ENCODE results near the gene ATRAID. TPM values are rescaled to one million over a fixed set of nuclear protein-coding genes. Genes with fewer than 3 reads are reported as not detected.

The ATRAID gene
- total and polyA plus RNA-seq, 3 experiments from 2014 or later, result 101 to 296 (median 106) TPM

DNA sequence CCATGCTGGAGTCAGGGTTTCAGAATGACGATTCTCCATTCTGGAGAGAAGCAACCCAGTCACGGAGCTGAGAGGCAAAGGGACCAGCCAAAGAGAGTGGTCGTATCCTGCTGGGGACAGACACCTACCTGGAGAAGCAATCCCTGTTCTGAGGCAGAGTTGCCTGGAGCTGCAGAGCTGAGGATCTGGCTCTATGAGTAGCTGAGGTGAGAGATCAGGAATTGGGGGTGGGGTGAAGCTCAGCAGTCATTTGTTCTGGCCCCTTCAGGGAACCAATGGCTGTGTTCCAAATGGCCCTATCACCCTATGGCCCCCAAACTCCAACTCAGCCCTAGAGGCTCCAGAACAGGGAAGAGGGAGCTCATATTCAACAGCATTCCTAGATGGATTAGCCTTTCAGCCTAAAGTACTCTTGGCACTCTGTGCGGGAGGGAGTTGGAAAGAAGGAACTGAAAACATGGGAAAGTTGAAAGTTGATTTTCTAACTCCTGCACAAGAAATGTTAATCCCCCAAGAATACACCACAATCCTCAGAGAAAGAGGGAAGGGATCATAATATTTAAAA lies 3.3 kb upstream of the ATRAID start:
- CTCF ChIA-PET, result no interaction called here
- peak overlapping the region in 1 of 7 donors; percentile 92 for H3K4me3 Mint-ChIP-seq
- H3K27ac ChIP-seq (ENCODE audit: low read depth, low read length), result no peak overlapping the region

DNA sequence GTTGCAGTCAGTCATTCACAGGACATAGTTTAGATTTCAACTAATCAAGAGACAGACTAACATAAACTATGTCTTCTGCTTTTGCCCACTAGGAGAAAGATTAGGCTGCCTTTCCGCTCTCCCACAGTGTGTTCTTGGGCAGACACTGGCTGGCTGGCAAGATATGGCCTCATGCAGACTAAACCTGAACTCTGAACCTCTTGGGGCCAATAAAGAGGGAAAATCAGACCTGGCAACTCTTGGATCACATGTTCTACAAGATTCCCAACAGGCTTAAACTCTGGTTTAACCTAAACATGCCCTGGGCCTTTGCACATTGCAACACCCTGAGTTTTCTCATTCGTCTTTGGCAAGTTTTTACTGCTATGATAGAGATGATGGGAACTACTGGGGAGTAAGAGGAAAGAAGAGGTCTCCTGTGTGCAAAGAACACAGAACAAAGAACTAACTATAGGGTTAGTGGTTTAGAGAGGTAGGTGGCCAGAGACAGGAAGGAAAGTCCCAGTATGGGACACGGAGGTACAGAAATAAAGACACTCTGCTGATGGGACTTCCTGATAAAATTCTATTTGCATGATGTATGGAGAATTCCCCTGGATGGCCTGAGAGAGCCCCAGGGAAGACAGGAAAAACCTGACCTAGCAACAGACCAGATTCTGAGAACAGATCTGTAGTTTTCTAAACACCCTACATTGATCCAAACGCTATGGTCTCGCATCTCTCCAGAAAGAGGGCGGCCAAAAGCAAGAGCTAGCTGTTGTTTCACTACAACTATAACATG lies 2.0 kb upstream of the ATRAID start:
- no peak for DNase-seq
- H3K4me3 Mint-ChIP-seq, result peak overlapping the region; percentile 33 to 92 (median 56)
- H3K4me1 Mint-ChIP-seq, result peaks cover 29 to 35% (median 33%) of the 10 kb centered on the region in 3 donors
- Histone ChIP-seq H3K27me3 (ENCODE audit: insufficient read depth, low read length, poor library complexity, severe bottlenecking) (no peaks in the 10 kb centered on the region), H3K36me3 (ENCODE audit: insufficient read depth, low read length) (peaks cover 25% of the 10 kb centered on the region), H3K4me1 (ENCODE audit: insufficient read depth, low read length) (peaks cover 15% of the 10 kb centered on the region), H3K27ac (ENCODE audit: low read depth, low read length) (no peak overlapping the region), H3K9me3 (ENCODE audit: low read length) (no peaks in the 10 kb centered on the region), H3K4me3 (ENCODE audit: low read length) (no peak overlapping the region)
- H3K27ac Mint-ChIP-seq, result peak overlapping the region in 7 of 8 donors; percentile 16 to 90 (median 61)
- peaks cover 0 to 2% of the 10 kb centered on the region in 2 donors for H3K27me3 Mint-ChIP-seq
- no peaks in the 10 kb centered on the region for H3K9me3 Mint-ChIP-seq
- ChIA-PET CTCF (no interaction called here), POLR2A (interaction anchor here (0.6 kb wide), 1 partner anchor 178 kb away, joined by 6 read pairs; no protein-coding TSS in a partner anchor)
- peaks cover 5 to 68% (median 7%) of the 10 kb centered on the region in 3 donors for H3K36me3 Mint-ChIP-seq

More for the DNA sequence above, 3.3 kb upstream of the ATRAID start:
- Mint-ChIP-seq H3K27ac (peak overlapping the region in 2 of 8 donors; percentile 35 to 90), H3K4me1 (peaks cover 28 to 35% (median 29%) of the 10 kb centered on the region in 3 donors), H3K27me3 (peaks cover 0 to 2% of the 10 kb centered on the region in 2 donors), H3K9me3 (no peaks in the 10 kb centered on the region), H3K36me3 (peaks cover 5 to 77% (median 11%) of the 10 kb centered on the region in 3 donors)
- H3K36me3 ChIP-seq (ENCODE audit: insufficient read depth, low read length), result peaks cover 33% of the 10 kb centered on the region
- H3K4me3 ChIP-seq (ENCODE audit: low read length), result no peak overlapping the region
- no peaks in the 10 kb centered on the region for H3K27me3 ChIP-seq (ENCODE audit: insufficient read depth, low read length, poor library complexity, severe bottlenecking)
- POLR2A ChIA-PET, result interaction anchor here (0.7 kb wide), 1 partner anchor 127 kb away, joined by 3 read pairs; no protein-coding TSS in a partner anchor
- H3K4me1 ChIP-seq (ENCODE audit: insufficient read depth, low read length), result peaks cover 14% of the 10 kb centered on the region
- no peaks in the 10 kb centered on the region for H3K9me3 ChIP-seq (ENCODE audit: low read length)
- no peak for DNase-seq

DNA sequence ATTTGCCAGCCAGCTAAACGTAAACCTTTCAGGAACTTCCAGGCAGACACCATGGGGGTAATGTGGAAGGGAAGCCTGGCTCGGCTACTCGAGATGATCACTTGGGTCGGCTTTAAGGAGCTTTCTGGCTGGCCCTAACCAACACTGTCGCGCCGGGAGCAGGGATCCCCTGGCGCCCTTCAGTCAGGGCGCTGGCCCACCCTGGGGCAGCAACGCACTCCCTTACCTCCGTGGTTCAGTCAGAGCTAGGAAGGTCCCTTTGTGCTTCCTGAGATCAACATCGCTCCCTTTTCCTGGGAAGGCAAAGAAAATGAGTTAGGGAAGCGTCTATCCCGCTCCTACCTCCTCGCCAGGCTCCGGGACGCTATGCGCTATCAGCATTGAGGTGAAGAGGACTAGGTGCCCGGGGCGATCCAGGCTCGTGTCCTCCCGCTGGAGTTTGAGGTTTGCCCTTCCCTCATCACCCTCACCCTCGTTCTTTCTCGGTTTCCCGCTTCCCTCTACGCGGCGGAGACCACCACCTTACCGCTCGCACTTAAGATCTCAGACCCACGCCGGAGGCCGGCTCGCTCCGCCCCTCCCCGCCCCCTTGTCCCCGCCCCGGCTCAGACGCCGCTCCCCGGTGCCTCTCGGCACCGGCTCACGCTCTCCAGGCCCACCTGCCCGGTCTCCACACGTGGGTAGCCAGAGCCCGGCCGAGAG lies 449 bp upstream of the ATRAID start:
- DNase-seq, result no peak
- peak overlapping the region; percentile 91 to 100 (median 95) for H3K4me3 Mint-ChIP-seq
- Histone ChIP-seq H3K4me3 (ENCODE audit: low read length) (peak overlapping the region; percentile 80), H3K27me3 (ENCODE audit: insufficient read depth, low read length, poor library complexity, severe bottlenecking) (no peaks in the 10 kb centered on the region), H3K4me1 (ENCODE audit: insufficient read depth, low read length) (peaks cover 15% of the 10 kb centered on the region), H3K9me3 (ENCODE audit: low read length) (no peaks in the 10 kb centered on the region), H3K27ac (ENCODE audit: low read depth, low read length) (peak overlapping the region; percentile 99), H3K36me3 (ENCODE audit: insufficient read depth, low read length) (peaks cover 27% of the 10 kb centered on the region)
- H3K27me3 Mint-ChIP-seq, result peaks cover 0 to 2% of the 10 kb centered on the region in 2 donors
- POLR2A ChIA-PET, result interaction anchor here (0.6 to 2.0 kb wide), 6 partner anchors 53 to 160 kb away, joined by 3 to 10 read pairs (median 6); partner anchors contain the start of genes AGBL5, OST4 and PREB
- CTCF ChIA-PET, result no interaction called here
- H3K4me1 Mint-ChIP-seq, result peaks cover 31 to 39% (median 36%) of the 10 kb centered on the region in 3 donors
- peaks cover 3 to 64% (median 5%) of the 10 kb centered on the region in 3 donors for H3K36me3 Mint-ChIP-seq
- H3K9me3 Mint-ChIP-seq, result no peaks in the 10 kb centered on the region
- H3K27ac Mint-ChIP-seq, result peak overlapping the region; percentile 86 to 98 (median 93)

DNA sequence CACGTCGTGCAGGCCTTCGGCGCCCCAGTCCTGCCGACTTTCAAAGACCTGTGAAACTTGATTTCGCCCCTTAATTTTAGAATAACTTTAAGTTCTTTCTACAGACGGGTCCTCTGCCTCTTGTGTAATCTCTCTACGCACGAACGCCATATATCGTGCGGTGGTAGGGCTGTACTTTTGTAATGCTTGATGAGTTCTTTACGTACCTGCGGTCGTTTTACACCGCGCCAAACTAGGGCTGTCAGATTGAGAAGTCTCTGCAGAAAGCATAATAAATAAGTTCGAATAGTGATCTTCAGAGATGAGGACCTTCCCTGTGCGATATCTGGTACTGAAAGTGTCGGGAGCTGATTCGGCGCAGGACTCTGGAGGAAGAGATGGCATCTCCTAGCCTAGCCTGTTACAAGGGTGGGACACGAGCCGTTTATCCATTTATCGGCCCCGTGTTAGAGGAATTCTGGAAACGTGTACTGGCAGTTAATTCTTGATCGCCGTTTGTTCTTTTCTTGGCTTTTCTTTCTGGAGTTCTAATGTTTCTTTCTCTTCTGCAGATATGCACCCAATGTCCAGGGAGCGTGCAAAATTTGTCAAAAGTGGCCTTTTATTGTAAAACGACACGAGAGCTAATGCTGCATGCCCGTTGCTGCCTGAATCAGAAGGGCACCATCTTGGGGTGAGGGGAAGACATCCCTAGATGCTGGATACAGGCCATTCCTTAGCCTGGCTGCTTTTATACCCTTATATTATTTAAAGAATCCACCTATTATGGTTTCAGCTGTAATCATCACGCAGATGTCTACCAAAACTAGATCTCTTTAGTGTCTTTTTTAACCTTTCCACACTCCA lies 1.0 kb downstream of the ATRAID start:
- DNase-seq, result peak; percentile 29 to 84 (median 74)
- H3K27me3 Mint-ChIP-seq, result peaks cover 0 to 2% of the 10 kb centered on the region in 2 donors
- peak overlapping the region; percentile 92 to 100 (median 99) for H3K4me3 Mint-ChIP-seq
- Histone ChIP-seq H3K9me3 (ENCODE audit: low read length) (no peaks in the 10 kb centered on the region), H3K36me3 (ENCODE audit: insufficient read depth, low read length) (peaks cover 16% of the 10 kb centered on the region), H3K27me3 (ENCODE audit: insufficient read depth, low read length, poor library complexity, severe bottlenecking) (no peaks in the 10 kb centered on the region), H3K27ac (ENCODE audit: low read depth, low read length) (peak overlapping the region; percentile 99), H3K4me3 (ENCODE audit: low read length) (peak overlapping the region; percentile 96), H3K4me1 (ENCODE audit: insufficient read depth, low read length) (peaks cover 23% of the 10 kb centered on the region)
- ChIA-PET CTCF (no interaction called here), POLR2A (interaction anchor here (0.6 to 2.0 kb wide), 6 partner anchors 79 to 433 kb away, joined by 3 to 8 read pairs (median 4); partner anchors contain the start of genes AGBL5, OST4 and PREB)
- H3K27ac Mint-ChIP-seq, result peak overlapping the region; percentile 98 to 100 (median 100)
- H3K36me3 Mint-ChIP-seq, result peaks cover 0 to 61% (median 3%) of the 10 kb centered on the region in 3 donors
- no peaks in the 10 kb centered on the region for H3K9me3 Mint-ChIP-seq
- peaks cover 41 to 54% (median 48%) of the 10 kb centered on the region in 3 donors for H3K4me1 Mint-ChIP-seq

DNA sequence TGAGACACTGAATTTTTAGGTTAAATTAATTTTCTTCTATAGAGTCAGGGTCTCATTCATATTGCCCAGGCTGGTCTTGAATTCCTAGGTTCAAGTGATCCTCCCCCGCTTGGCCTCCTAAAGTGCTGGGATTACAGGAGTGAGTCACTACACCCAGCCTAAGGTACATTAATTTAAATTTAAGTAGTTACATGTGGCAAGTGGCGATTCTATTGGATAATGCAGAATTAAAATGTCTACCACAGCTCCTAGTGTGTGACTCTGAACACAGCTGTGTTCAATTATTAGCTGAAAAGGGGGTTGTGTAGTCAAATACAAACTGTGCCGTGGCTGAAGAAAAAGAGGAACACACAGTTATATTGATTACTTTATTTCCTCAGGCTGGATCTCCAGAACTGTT lies 3.1 kb downstream of the ATRAID start:
- H3K36me3 Mint-ChIP-seq, result peaks cover 0 to 42% (median 3%) of the 10 kb centered on the region in 3 donors
- POLR2A ChIA-PET, result no interaction called here
- H3K9me3 Mint-ChIP-seq, result no peaks in the 10 kb centered on the region
- H3K4me3 Mint-ChIP-seq, result peak overlapping the region in 1 of 7 donors; percentile 47
- peak overlapping the region in 3 of 8 donors; percentile 23 to 87 (median 51) for H3K27ac Mint-ChIP-seq
- DNase-seq, result no peak
- CTCF ChIA-PET, result no interaction called here
- Histone ChIP-seq H3K4me1 (ENCODE audit: insufficient read depth, low read length) (peaks cover 30% of the 10 kb centered on the region), H3K9me3 (ENCODE audit: low read length) (no peaks in the 10 kb centered on the region), H3K36me3 (ENCODE audit: insufficient read depth, low read length) (peaks cover 6% of the 10 kb centered on the region), H3K4me3 (ENCODE audit: low read length) (no peak overlapping the region), H3K27ac (ENCODE audit: low read depth, low read length) (no peak overlapping the region), H3K27me3 (ENCODE audit: insufficient read depth, low read length, poor library complexity, severe bottlenecking) (no peaks in the 10 kb centered on the region)
- H3K27me3 Mint-ChIP-seq, result peaks cover 0 to 2% of the 10 kb centered on the region in 2 donors
- peaks cover 44 to 57% (median 52%) of the 10 kb centered on the region in 3 donors for H3K4me1 Mint-ChIP-seq

DNA sequence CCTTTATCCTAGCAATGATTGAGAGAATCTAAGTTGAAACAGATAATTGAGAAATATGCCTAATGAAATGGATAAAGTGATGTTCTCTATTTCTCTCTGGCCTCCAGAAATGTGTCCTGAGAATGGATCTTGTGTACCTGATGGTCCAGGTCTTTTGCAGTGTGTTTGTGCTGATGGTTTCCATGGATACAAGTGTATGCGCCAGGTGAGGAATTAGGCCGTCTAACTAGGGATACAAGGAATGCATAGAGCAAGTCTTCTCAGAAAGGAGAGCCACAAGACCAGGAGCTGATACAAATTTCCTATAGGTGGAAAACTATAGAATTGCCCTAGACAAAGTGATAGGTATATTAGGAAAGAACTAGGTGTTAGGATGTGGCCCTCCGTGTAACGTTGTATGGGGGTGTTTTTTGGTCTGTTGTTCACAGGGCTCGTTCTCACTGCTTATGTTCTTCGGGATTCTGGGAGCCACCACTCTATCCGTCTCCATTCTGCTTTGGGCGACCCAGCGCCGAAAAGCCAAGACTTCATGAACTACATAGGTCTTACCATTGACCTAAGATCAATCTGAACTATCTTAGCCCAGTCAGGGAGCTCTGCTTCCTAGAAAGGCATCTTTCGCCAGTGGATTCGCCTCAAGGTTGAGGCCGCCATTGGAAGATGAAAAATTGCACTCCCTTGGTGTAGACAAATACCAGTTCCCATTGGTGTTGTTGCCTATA lies 4.7 kb downstream of the ATRAID start:
- no peaks in the 10 kb centered on the region for H3K9me3 Mint-ChIP-seq

More for the DNA sequence above, 4.7 kb downstream of the ATRAID start:
- Mint-ChIP-seq H3K4me3 (peak overlapping the region; percentile 92 to 97 (median 94)), H3K27ac (peak overlapping the region; percentile 87 to 96 (median 94)), H3K27me3 (peaks cover 0 to 2% of the 10 kb centered on the region in 2 donors), H3K4me1 (peaks cover 38 to 54% (median 46%) of the 10 kb centered on the region in 3 donors), H3K36me3 (peaks cover 0 to 48% (median 11%) of the 10 kb centered on the region in 3 donors)
- peak overlapping the region; percentile 70 for H3K27ac ChIP-seq (ENCODE audit: low read depth, low read length)
- H3K4me1 ChIP-seq (ENCODE audit: insufficient read depth, low read length), result peaks cover 24% of the 10 kb centered on the region
- DNase-seq, result no peak
- H3K27me3 ChIP-seq (ENCODE audit: insufficient read depth, low read length, poor library complexity, severe bottlenecking), result no peaks in the 10 kb centered on the region
- H3K4me3 ChIP-seq (ENCODE audit: low read length), result peak overlapping the region; percentile 40
- H3K36me3 ChIP-seq (ENCODE audit: insufficient read depth, low read length), result peaks cover 14% of the 10 kb centered on the region
- CTCF ChIA-PET, result no interaction called here
- H3K9me3 ChIP-seq (ENCODE audit: low read length), result no peaks in the 10 kb centered on the region
- POLR2A ChIA-PET, result no interaction called here
